GM18867 (cell line): ENCODE data around the gene RTL5.

Experiments used
- ATAC-seq: cut with Tn5 transposase; IDR thresholded peaks from one replicate; pipeline ENCODE4 v1.9.1; 2021; ENCODE audit warnings: mild to moderate bottlenecking, moderate library complexity; ENCODE audit not compliant: unreplicated experiment

The RTL5 gene

DNA sequence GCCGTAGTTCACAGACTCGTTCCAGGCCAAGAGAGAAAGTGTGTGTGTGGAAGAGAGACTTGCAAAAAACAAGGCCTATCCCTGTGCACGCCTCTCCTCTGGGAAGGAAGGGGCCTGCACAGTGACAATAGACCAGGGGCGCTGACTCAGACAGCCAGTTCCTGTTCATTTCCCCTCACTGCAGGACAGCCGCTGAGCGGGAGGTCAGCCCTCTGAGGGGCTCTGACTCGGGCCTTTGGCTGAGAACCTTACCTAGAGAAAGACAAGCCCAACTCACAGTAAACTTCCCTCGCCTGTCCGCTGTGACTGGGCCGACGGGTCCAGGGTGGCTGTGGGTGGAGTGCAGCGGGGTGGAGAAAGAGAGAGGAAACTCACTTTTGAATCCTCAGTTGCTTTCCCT is 52.1 kb downstream of the RTL5 start:
- no peak for ATAC-seq

DNA sequence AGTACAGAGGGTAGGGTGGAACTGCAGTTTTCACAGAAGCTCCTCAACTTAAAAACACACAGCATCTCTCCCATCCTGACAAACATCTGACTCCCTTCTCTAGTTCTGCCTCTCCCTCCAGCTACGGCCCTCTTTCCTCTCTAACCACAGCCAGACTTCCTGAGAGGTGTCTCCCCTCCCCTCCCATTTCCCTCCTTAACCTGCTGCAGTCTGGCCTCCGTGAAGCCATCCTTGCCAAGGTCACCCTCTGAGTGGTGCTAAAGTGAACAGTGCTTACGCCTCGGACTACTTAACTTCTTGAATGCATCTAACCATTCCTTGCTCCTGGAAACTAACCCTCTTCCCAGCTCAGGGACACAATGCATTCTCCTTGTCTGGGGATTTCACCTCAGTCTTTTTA is 53.3 kb downstream of the RTL5 start:
- ATAC-seq = no peak
